Activated CD4-positive, CD25-positive, alpha-beta regulatory T cell treated with anti-CD3 and anti-CD28 coated beads, Interleukin-2, amount 50 U/mL, for 24 hours (primary cell): Measurements from ENCODE around the gene COL16A1.
A peak's percentile ranks its signal among the peaks of the same experiment; 100 is the strongest.

Experiments used
- ATAC-seq, 2 donors: fragments of 150-1000 bp; cut with Tn5 transposase; one replicate each; pipeline ENCODE4 v1.10.0; 2021; ENCODE audit warnings: mild to moderate bottlenecking in 1 of 2, moderate library complexity in 1 of 2

The COL16A1 gene

GRCh38 chr1:31705080-31705866 is 1.5 kb upstream of the COL16A1 start:
- ATAC-seq = peak; percentile 68

DNA sequence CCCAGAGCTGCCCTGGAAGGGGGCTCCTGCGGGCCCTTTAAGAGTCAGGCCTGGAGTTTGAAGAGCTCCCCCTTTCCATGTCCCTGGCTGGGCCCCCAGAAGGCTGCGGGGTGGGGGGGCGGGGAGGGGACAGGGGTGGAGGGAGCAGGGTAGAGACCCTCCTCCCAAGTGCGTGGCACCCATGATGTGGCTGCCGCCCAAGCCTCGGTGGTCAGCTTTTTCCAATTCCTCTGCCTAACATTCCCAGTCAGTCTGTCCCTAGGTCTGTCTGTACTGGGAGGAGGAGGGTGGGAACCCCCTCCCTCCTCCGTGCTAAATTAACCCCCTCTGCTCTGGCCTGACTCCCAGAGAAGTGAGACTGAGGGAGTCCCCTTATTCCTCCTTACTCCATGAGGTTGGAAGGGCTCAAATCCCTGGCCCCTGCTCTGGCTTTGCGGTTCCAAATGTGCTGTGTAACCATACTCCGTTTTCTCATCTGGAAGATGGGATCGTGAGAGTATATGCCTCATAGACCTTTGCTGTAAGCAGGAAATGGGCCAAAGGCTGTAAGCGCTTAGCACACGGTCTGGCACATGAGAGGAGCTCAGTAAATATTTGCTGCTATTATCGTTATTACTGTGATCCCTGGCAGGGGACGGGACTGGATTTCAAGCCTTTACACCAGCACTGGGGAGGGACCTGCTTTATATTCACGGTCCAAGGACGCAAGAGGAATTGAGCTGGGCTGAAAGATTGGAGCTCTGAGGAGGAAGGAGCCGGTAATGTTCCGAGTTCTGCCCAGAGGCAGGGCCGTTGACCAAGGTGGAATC is 658 bp upstream of the COL16A1 start:
- no peak for ATAC-seq

GRCh38 chr1:31702836-31703404 is 897 bp downstream of the COL16A1 start:
- no peak for ATAC-seq

DNA sequence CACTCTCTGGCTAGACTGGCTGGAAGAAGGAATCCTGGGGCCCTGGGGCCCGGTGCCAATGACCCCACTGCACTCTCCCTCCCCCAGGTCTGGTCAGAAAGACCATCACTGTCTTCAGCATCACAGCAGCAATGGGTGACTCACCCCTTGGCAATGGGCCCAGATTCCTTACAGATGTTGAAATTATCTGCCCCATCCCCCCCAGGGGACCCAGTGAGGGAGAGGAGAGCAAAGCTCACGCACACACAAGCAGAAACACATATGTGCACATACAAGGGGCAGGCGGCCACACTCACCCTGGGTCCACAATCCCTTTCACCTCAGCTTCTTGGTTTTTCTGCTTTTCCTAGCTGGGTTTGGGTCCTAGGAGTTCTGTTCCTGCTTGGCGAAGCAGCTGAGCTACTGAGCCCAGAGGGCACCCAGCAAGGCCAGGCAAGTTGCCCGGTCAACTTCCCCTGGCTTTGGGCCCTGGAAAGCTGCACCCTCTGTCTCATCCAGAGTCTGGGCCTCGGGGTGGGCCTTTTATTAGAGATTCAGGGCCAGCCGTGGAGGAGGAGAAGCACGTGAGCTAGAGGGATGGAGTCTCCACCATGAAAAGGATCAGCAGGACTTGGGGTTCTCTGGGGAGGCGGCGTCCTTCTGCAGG is 2.6 kb downstream of the COL16A1 start:
- no peak for ATAC-seq

DNA sequence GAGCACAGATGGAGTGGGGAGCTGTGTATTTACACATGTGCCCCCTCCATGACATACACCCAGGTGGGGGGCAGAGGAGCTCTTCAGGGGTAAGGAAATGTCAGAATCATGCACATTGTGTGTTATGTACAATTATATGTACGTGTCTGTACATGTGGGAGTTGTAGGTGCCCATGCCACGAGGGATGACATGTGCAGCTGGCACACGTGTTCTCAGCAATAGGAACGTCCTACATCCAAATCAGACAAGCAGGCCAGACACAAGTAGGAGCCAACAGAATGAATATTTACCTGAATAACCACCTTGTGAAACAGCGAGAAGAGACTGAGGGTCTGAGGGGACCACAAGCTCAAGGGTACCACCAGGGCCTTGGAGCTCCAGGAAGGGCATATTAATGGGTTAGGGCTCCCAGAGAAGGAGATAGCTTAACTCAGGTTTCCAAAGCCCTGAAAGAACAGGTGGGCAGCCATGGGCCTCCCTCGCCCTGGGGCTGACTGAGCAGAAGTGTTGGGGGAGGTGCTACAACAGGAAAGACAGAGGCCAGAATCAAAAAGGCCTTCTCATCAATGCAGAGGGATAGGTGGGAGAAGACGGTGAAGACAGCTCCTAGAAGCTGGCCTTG is 3.2 kb downstream of the COL16A1 start:
- no peak for ATAC-seq

DNA sequence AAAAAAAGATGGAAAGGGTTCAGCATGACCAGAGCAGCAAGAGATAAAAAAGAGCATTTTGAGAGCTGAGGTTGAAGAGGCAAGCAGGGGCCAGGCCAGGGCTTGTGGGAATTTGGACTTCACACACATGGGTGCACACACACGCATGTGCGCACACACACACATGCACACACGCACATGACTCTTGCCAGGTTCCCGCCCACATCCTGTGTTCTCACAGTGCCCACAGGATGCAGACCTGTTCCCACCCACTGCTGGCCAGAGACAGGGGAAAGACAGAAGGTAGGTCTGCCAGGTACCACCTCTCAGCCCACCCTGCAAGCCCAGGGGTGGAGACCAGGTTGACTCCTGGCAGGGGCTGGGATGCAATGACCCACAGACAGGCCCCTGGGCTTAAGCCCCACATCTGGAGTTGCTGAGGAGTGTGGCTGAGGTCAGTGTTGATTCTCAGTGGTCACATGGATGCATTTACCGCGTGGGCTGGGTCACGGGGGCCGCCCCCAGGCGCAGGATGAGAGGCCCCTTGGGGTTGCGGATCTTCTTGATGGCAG is 4.4 kb downstream of the COL16A1 start:
- peak in 1 of 2 donors; percentile 47 for ATAC-seq

- no peak for ATAC-seq
These were observed 6.3 kb downstream of the COL16A1 start for GRCh38 chr1:31697369-31697984.

DNA sequence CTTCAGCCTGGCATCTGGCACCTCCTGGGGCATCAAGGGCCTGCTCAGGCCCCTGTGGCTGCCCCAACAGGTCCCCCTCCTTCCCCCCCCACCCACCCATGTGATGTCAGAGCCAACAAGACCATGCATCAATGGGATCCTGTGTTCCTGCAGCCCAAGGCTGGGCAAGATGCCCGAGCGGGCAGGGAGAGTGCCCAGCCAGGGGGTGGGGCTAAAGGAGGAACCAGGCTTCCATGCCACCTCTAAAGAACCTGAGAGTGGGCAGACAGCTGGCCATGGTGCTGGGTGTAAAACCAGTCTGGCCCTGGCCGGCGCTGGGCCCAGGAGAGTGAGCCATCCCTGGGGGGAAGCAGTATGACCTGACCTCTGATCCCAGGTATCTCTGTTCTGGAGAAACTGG is 7.6 kb downstream of the COL16A1 start:
- ATAC-seq = no peak

GRCh38 chr1:31695327-31695726 is 8.5 kb downstream of the COL16A1 start:
- ATAC-seq = no peak

DNA sequence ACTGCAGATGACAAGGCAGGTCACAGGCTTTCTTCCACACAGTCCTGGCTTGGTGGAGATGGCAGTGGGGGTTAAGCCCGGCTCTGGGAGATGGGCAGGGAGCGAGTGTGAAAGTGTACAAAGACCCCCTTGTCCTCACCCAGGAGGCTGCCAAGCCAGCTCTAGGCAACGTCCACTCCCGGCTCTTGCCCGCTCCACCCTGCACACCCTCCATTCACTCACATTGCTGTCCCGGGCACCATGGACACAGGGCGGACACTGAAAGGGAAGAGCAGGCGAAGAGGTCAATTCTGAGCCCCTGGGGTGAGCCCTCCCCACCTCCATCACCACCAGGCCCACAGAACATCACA is 8.9 kb downstream of the COL16A1 start:
- no peak for ATAC-seq

GRCh38 chr1:31694069-31694963 is 9.5 kb downstream of the COL16A1 start:
- no peak for ATAC-seq

GRCh38 chr1:31693231-31693630 is 10.6 kb downstream of the COL16A1 start:
- no peak for ATAC-seq

DNA sequence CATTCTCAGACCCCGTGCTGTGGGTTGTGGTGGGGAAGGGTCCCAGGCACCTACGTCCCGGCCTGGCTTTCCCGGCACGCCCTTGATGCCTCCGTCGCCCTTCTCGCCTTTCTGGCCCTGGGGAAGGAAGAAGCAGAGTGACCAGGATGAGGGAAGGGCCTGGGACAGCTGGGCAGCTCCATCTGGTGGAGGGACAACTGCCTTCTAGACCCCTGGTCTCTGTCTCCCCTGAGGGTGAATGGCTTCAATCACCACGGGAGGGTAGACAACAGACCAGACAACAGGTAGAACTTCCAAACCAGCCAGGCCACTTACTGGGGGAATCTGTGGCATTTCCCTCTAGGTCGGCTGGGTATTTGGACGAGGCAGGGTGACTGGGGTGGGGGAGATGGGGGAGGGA is 11.9 kb downstream of the COL16A1 start:
- no peak for ATAC-seq

- no peak for ATAC-seq
These were observed 12.4 kb downstream of the COL16A1 start for GRCh38 chr1:31691446-31691845.

- no peak for ATAC-seq
These were observed 12.9 kb downstream of the COL16A1 start for GRCh38 chr1:31690921-31691320.

DNA sequence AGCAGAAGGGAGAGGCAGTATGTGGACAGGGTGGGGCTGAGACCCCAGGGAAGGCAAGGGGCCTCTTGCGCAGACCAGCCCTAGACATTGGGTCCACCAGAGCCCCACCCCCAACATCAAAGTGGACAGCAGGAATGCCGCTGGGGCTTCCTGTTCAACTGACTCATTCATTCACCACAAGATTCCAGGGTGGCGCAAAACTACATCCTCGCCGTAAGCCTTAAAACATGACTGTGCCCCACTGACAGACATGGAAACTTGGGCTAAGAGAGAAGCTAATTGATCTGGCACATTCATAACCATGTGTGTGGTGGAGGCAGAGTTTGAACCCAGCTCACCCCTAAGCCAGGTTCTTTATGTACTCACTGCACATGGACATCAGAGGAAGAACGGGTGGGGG is 14.0 kb downstream of the COL16A1 start:
- ATAC-seq = no peak

- no peak for ATAC-seq
These were observed 14.4 kb downstream of the COL16A1 start for GRCh38 chr1:31689379-31689778.

GRCh38 chr1:31688233-31688918 is 15.4 kb downstream of the COL16A1 start:
- no peak for ATAC-seq

GRCh38 chr1:31687601-31688000 is 16.2 kb downstream of the COL16A1 start:
- ATAC-seq = no peak

GRCh38 chr1:31685795-31686194 is 18.0 kb downstream of the COL16A1 start:
- ATAC-seq = no peak
